Measurements from ENCODE around the gene WNT2B. TPM values are rescaled to one million over a fixed set of nuclear protein-coding genes. Genes with fewer than 3 reads are reported as not detected.
"Not testable (repeated sequence)": the region's sequence is repeated elsewhere in the genome, so short reads cannot be mapped to it uniquely, and the experiment has no call there.

Gene WNT2B
- total RNA-seq, 2 donors from 2014 or later: 0.51 to 0.57 TPM

- H3K36me3 Mint-ChIP-seq (ENCODE audit: low read depth): no peaks in the 10 kb centered on the region
These were observed 42.6 kb upstream of the WNT2B start for GRCh38 chr1:112466078-112466660.

GRCh38 chr1:112470324-112470723 lies 38.4 kb upstream of the WNT2B start:
- peaks cover 12% of the 10 kb centered on the region for H3K4me1 Mint-ChIP-seq

More at GRCh38 chr1:112466078-112466660, 42.6 kb upstream of the WNT2B start:
- Histone ChIP-seq H3K36me3 (ENCODE audit: control insufficient read depth, insufficient read depth, low read length) (no peaks in the 10 kb centered on the region), H3K9me3 (ENCODE audit: control insufficient read depth, low read length) (no peaks in the 10 kb centered on the region), H3K27me3 (ENCODE audit: control insufficient read depth, insufficient read depth, low read length, poor library complexity, severe bottlenecking) (peaks cover 10% of the 10 kb centered on the region), H3K27ac (ENCODE audit: low read depth, low read length) (no peak overlapping the region), H3K4me3 (ENCODE audit: low read length) (peak overlapping the region; percentile 30), H3K4me1 (ENCODE audit: control insufficient read depth, insufficient read depth, low read length) (no peaks in the 10 kb centered on the region), H3K9ac (ENCODE audit: extremely low read depth, low read length, poor library complexity, severe bottlenecking) (no peak overlapping the region)
- WGBS, 2 experiments (ENCODE audit: insufficient coverage in 1 of 2, insufficient read length in 1 of 2): 11% methylated on average over 20 to 31 of the region's 31 CpGs
- Mint-ChIP-seq H3K4me3 (peak overlapping the region; percentile 11), H3K9me3 (no peaks in the 10 kb centered on the region), H3K4me1 (peaks cover 38% of the 10 kb centered on the region), H3K27ac (no peak overlapping the region), H3K27me3 (ENCODE audit: insufficient read depth) (peaks cover 47% of the 10 kb centered on the region)
- peak; percentile 99 for DNase-seq
- TF ChIP-seq, protein P1, sequence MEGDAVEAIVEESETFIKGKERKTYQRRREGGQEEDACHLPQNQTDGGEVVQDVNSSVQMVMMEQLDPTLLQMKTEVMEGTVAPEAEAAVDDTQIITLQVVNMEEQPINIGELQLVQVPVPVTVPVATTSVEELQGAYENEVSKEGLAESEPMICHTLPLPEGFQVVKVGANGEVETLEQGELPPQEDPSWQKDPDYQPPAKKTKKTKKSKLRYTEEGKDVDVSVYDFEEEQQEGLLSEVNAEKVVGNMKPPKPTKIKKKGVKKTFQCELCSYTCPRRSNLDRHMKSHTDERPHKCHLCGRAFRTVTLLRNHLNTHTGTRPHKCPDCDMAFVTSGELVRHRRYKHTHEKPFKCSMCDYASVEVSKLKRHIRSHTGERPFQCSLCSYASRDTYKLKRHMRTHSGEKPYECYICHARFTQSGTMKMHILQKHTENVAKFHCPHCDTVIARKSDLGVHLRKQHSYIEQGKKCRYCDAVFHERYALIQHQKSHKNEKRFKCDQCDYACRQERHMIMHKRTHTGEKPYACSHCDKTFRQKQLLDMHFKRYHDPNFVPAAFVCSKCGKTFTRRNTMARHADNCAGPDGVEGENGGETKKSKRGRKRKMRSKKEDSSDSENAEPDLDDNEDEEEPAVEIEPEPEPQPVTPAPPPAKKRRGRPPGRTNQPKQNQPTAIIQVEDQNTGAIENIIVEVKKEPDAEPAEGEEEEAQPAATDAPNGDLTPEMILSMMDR (conservative IDR thresholded peaks at IDR 0.05): peak; percentile 90

GRCh38 chr1:112470966-112471365 lies 37.8 kb upstream of the WNT2B start:
- 96 to 100% methylated on average over 3 of the region's 3 CpGs for WGBS, 2 experiments (ENCODE audit: insufficient coverage in 1 of 2, insufficient read length in 1 of 2)
- Mint-ChIP-seq H3K4me3 (no peak overlapping the region), H3K27me3 (ENCODE audit: insufficient read depth) (peaks cover 27% of the 10 kb centered on the region), H3K27ac (no peak overlapping the region), H3K9me3 (peaks cover 9% of the 10 kb centered on the region), H3K4me1 (peaks cover 5% of the 10 kb centered on the region), H3K36me3 (ENCODE audit: low read depth) (no peaks in the 10 kb centered on the region)
- peaks cover 10% of the 10 kb centered on the region for H3K27me3 ChIP-seq (ENCODE audit: control insufficient read depth, insufficient read depth, low read length, poor library complexity, severe bottlenecking)
- DNase-seq: no peak
- H3K36me3 ChIP-seq (ENCODE audit: control insufficient read depth, insufficient read depth, low read length): no peaks in the 10 kb centered on the region
- no peak overlapping the region for H3K9ac ChIP-seq (ENCODE audit: extremely low read depth, low read length, poor library complexity, severe bottlenecking)
- no peak overlapping the region for H3K27ac ChIP-seq (ENCODE audit: low read depth, low read length)
- no peaks in the 10 kb centered on the region for H3K4me1 ChIP-seq (ENCODE audit: control insufficient read depth, insufficient read depth, low read length)
- no peak overlapping the region for H3K4me3 ChIP-seq (ENCODE audit: low read length)
- H3K9me3 ChIP-seq (ENCODE audit: control insufficient read depth, low read length): no peaks in the 10 kb centered on the region
- TF ChIP-seq, protein P1 (conservative IDR thresholded peaks at IDR 0.05): no peak

More at GRCh38 chr1:112470324-112470723, 38.4 kb upstream of the WNT2B start:
- not testable (repeated sequence) for H3K9ac ChIP-seq (ENCODE audit: extremely low read depth, low read length, poor library complexity, severe bottlenecking); H3K4me1 ChIP-seq (ENCODE audit: control insufficient read depth, insufficient read depth, low read length); H3K27ac ChIP-seq (ENCODE audit: low read depth, low read length); H3K4me3 Mint-ChIP-seq; H3K4me3 ChIP-seq (ENCODE audit: low read length); H3K36me3 Mint-ChIP-seq (ENCODE audit: low read depth); H3K36me3 ChIP-seq (ENCODE audit: control insufficient read depth, insufficient read depth, low read length); H3K9me3 ChIP-seq (ENCODE audit: control insufficient read depth, low read length); H3K9me3 Mint-ChIP-seq; DNase-seq; H3K27ac Mint-ChIP-seq
- peaks cover 34% of the 10 kb centered on the region for H3K27me3 Mint-ChIP-seq (ENCODE audit: insufficient read depth)
- WGBS, 2 experiments (ENCODE audit: insufficient coverage in 1 of 2, insufficient read length in 1 of 2): 94% methylated on average over 7 of the region's 7 CpGs; no CpG with 5 or more reads in 1 of the 2 experiments
- peaks cover 10% of the 10 kb centered on the region for H3K27me3 ChIP-seq (ENCODE audit: control insufficient read depth, insufficient read depth, low read length, poor library complexity, severe bottlenecking)
